Measurements from ENCODE around the gene KLRC4.

GRCh38 chr12:10405294-10405693 lies 4.3 kb downstream of the KLRC4 start:
- TF ChIP-seq EZH2 (IDR thresholded peaks at IDR 0.05; ENCODE audit: borderline replicate concordance, low read depth, low read length, severe bottlenecking), result no peak
- TF ChIP-seq JUN (IDR thresholded peaks at IDR 0.05; ENCODE audit: borderline replicate concordance, insufficient read depth, insufficient read length, low read depth), result no peak
- no peak for TF ChIP-seq FOS (IDR thresholded peaks at IDR 0.05; ENCODE audit: borderline replicate concordance, insufficient read depth, low read length)
- TF ChIP-seq POLR2A (IDR thresholded peaks at IDR 0.05; ENCODE audit: low read depth, low read length), result no peak
- TF ChIP-seq MAX (IDR thresholded peaks at IDR 0.05; ENCODE audit: insufficient read depth, insufficient read length), result no peak
- TF ChIP-seq CTCF (IDR thresholded peaks at IDR 0.05; ENCODE audit: extremely low read depth in 1 of 2, insufficient read depth in 1 of 2, low read depth in 1 of 2, low read length in 2 of 2), result no peak

Data from endothelial cell of umbilical vein (primary cell).